ENCODE data around the gene TRIM56. TPM values are rescaled to one million over a fixed set of nuclear protein-coding genes. Genes with fewer than 3 reads are reported as not detected.

Gene TRIM56
- total and polyA plus RNA-seq, 9 of the 15 experiments (the other 6 are each of a cell fraction or from before 2014, with no cell fraction given), result 2.0 to 29.7 (median 11.6) TPM

DNA sequence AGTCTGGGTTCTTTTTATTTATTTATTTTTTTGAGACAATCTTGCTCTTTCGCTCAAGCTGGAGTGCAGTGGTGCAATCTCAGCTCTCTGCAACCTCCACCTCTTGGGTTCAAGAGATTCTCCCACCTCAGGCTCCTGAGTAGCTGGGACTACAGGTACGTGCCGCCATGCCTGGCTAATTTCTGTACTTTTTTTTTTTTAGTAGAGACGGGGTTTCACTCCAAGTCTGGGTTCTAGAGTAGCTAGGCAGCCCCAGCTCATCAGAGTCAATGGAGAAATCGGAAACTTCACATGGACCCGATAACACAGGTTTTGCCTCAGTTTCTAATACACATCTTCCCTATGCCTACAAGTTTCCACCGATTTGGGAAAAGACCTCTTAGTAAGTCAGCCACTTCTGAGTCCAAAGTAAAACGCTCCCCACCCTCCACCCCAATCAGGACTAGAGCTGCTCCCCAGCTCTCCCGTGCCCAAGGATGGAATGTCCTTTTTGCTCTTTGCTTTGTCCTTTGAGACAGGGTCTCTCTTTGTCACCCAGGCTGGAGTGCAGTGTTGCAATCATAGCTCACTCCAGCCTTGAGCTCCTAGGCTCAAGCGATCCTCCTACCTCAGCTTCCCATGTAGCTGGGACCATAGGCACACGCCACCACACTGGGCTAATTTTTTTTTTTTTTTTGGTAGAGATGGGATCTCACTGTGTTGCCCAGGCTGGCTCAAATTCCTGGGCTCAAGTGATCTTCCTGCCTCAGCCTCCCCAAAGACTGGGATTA lies 37.8 kb downstream of the TRIM56 start:
- POLR2A ChIA-PET, result interaction anchor here (0.6 to 2.6 kb wide), 9 partner anchors 11 to 449 kb away, joined by 3 to 13 read pairs (median 3); partner anchors contain the start of gene TRIM56
- H3K4me2 ChIP-seq (ENCODE audit: insufficient read depth, low read length), result no peak overlapping the region; the same call in 1 of the 2 replicates
- no TSS peak for BruUV-seq (replicated peaks)
- 46% methylated on average over 11 of the region's 11 CpGs for WGBS (ENCODE audit: insufficient coverage, low coverage, missing lambda C conversion rate)
- no peak overlapping the region for H3K9ac ChIP-seq (ENCODE audit: insufficient read depth in 1 of 2, low read depth in 2 of 2, low read length in 2 of 2)
- H3K4me3 ChIP-seq, result no peak overlapping the region
- CTCF ChIA-PET (ENCODE audit: low intra/inter-chr PET ratio), result interaction anchor here (0.7 kb wide), 1 partner anchor 80 kb away, joined by 4 read pairs; no protein-coding TSS in a partner anchor
- H3K27me3 ChIP-seq (ENCODE audit: control insufficient read depth in 2 of 2, insufficient read depth in 2 of 2, low read length in 2 of 2), result no peaks in the 10 kb centered on the region
- intact Hi-C loops (cut with micrococcal nuclease) (no loop called here), in situ Hi-C loops (cut with MboI) (no loop called here)
- no peaks in the 10 kb centered on the region for H4K20me1 ChIP-seq (replicated peaks; ENCODE audit: control insufficient read depth, insufficient read depth, low read length)
- H3K79me2 ChIP-seq (ENCODE audit: control insufficient read depth, insufficient read depth, low read length), result no peaks in the 10 kb centered on the region
- no peak overlapping the region for H2AFZ ChIP-seq (ENCODE audit: low read depth, low read length)
- peaks cover 28 to 42% of the 10 kb centered on the region in 2 experiments for H3K4me1 ChIP-seq (replicated peaks in 1 of 2; ENCODE audit: control insufficient read depth in 2 of 2, insufficient read depth in 2 of 2, low read length in 2 of 2)
- no peaks in the 10 kb centered on the region for H3K9me1 ChIP-seq (ENCODE audit: control insufficient read depth, insufficient read depth, low read length)
- FAIRE-seq (no peak), ATAC-seq (no peak), DNase-seq (ENCODE audit: extremely low read depth in 1 of 4, low spot score in 3 of 4) (no peak)
- H3K27ac ChIP-seq (ENCODE audit: extremely low read depth, low read depth, low read length), result no peak overlapping the region
- TF ChIP-seq L3MBTL2 (IDR thresholded peaks at IDR 0.05) (0 out of 2 replicates have a peak, but pooled peaks have one; percentile 4), HMG20B (CRISPR knock-in tag; IDR thresholded peaks at IDR 0.05) (no peak), ZNF121 (CRISPR knock-in tag; conservative IDR thresholded peaks at IDR 0.05) (peak; percentile 75), NFE2L1 (tag; IDR thresholded peaks at IDR 0.05; ENCODE audit: borderline replicate concordance, low read depth) (no peak), NFIC (IDR thresholded peaks at IDR 0.05) (no peak), NR0B1 (IDR thresholded peaks at IDR 0.05; ENCODE audit: partially characterized antibody) (no peak)
- TF ChIP-seq, protein P1, sequence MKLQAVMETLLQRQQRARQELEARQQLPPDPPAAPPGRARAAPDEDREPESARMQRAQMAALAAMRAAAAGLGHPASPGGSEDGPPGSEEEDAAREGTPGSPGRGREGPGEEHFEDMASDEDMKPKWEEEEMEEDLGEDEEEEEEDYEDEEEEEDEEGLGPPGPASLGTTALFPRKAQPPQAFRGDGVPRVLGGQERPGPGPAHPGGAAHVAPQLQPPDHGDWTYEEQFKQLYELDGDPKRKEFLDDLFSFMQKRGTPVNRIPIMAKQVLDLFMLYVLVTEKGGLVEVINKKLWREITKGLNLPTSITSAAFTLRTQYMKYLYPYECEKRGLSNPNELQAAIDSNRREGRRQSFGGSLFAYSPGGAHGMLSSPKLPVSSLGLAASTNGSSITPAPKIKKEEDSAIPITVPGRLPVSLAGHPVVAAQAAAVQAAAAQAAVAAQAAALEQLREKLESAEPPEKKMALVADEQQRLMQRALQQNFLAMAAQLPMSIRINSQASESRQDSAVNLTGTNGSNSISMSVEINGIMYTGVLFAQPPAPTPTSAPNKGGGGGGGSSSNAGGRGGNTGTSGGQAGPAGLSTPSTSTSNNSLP (IDR thresholded peaks at IDR 0.05; ENCODE audit: borderline replicate concordance, low read depth, low read length), result no peak
- H3K9me3 ChIP-seq (replicated peaks; ENCODE audit: control insufficient read depth, insufficient read depth, low read depth, low read length), result no peaks in the 10 kb centered on the region
- no peaks in the 10 kb centered on the region for H3K36me3 ChIP-seq (ENCODE audit: control insufficient read depth, insufficient read depth, low read length)

Data from K562 (cell line).